SU-DHL-6 (cell line): ENCODE measurements around the gene UQCRC2.

ENCODE experiments used
- CTCF ChIP-seq: fragments of 200-600 bp; sonication (generic); IDR thresholded peaks from one replicate; pipeline ENCODE4 v1.5.1; 2017; ENCODE audit warnings: antibody characterized with exemption, mild to moderate bottlenecking, low read length, moderate library complexity; ENCODE audit not compliant: insufficient read depth, poor library complexity, severe bottlenecking
- EZH2phosphoT487 ChIP-seq: fragments of 200-600 bp; sonication (generic), shearing (Covaris generic); conservative IDR thresholded peaks from 2 replicates; pipeline ENCODE4 v1.6.1; 2018; ENCODE audit warnings: mild to moderate bottlenecking, antibody characterized with exemption, low read length, moderate library complexity, mixed read lengths

- TF ChIP-seq CTCF, result no peak
- TF ChIP-seq EZH2phosphoT487, result no peak
Observed at GRCh38 chr16:22018559-22018958, 65.4 kb downstream of the UQCRC2 start.
